Fibroblast of skin of right quadriceps (primary cell): ENCODE data around the gene CNTN1.

Experiments used
- DNase-seq: peaks from one replicate; pipeline ENCODE4 v3.0.0-alpha.2; 2013

Gene CNTN1

GRCh38 chr12:40775661-40776060 lies 83.4 kb downstream of the CNTN1 start:
- DNase-seq: no peak

GRCh38 chr12:40784102-40784501 lies 91.9 kb downstream of the CNTN1 start:
- no peak for DNase-seq

GRCh38 chr12:40788276-40788675 lies 96.0 kb downstream of the CNTN1 start:
- DNase-seq: no peak

GRCh38 chr12:40792792-40793386 lies 100.7 kb downstream of the CNTN1 start:
- DNase-seq: no peak

GRCh38 chr12:40793471-40793870 lies 101.2 kb downstream of the CNTN1 start:
- DNase-seq: no peak

- DNase-seq: no peak
Observed at GRCh38 chr12:40794087-40794486, 101.8 kb downstream of the CNTN1 start.

GRCh38 chr12:40801082-40801481 lies 108.8 kb downstream of the CNTN1 start:
- DNase-seq: no peak

GRCh38 chr12:40801861-40802260 lies 109.6 kb downstream of the CNTN1 start:
- DNase-seq: no peak

- DNase-seq: no peak
Observed at GRCh38 chr12:40802656-40803055, 110.4 kb downstream of the CNTN1 start.

- DNase-seq: no peak
Observed at GRCh38 chr12:40819436-40820108, 127.3 kb downstream of the CNTN1 start.

GRCh38 chr12:40820794-40821484 lies 128.7 kb downstream of the CNTN1 start:
- no peak for DNase-seq

GRCh38 chr12:40825156-40825555 lies 132.9 kb downstream of the CNTN1 start:
- DNase-seq: no peak

GRCh38 chr12:40827683-40828592 lies 135.7 kb downstream of the CNTN1 start:
- DNase-seq: no peak

GRCh38 chr12:40828593-40828990 lies 136.4 kb downstream of the CNTN1 start:
- DNase-seq: no peak

GRCh38 chr12:40829738-40830144 lies 137.5 kb downstream of the CNTN1 start:
- peak; percentile 0 for DNase-seq

GRCh38 chr12:40831916-40832315 lies 139.7 kb downstream of the CNTN1 start:
- DNase-seq: no peak

GRCh38 chr12:40832668-40833067 lies 140.4 kb downstream of the CNTN1 start:
- DNase-seq: no peak

GRCh38 chr12:40833818-40834217 lies 141.6 kb downstream of the CNTN1 start:
- no peak for DNase-seq

- no peak for DNase-seq
Observed at GRCh38 chr12:40834321-40834720, 142.1 kb downstream of the CNTN1 start.

GRCh38 chr12:40837891-40838429 lies 145.7 kb downstream of the CNTN1 start:
- DNase-seq: no peak

- no peak for DNase-seq
Observed at GRCh38 chr12:40843495-40843894, 151.3 kb downstream of the CNTN1 start.

- no peak for DNase-seq
Observed at GRCh38 chr12:40853221-40853620, 161.0 kb downstream of the CNTN1 start.

GRCh38 chr12:40854604-40855003 lies 162.4 kb downstream of the CNTN1 start:
- DNase-seq: no peak
